Gastroesophageal sphincter (tissue), 4 donors: ENCODE results near the gene CHD6. TPM values are rescaled to one million over a fixed set of nuclear protein-coding genes. Genes with fewer than 3 reads are reported as not detected.
A peak's percentile ranks its signal among the peaks of the same experiment; 100 is the strongest.

Source experiments
- ATAC-seq: fragments of 150-250 bp; one replicate; pipeline ENCODE4 v1.9.1; 2016; ENCODE audit warnings: mild to moderate bottlenecking, moderate library complexity
- H3K27ac ChIP-seq, 4 donors: fragments of 200-600 bp; sonication (generic) in 3 of 4; 1 replicate in 3 of 4; 2 replicates in 1 of 4; pipeline ENCODE4 v1.5.1; 2016 to 2019
- H3K27me3 ChIP-seq: fragments of 200-600 bp; sonication (generic); one replicate; pipeline ENCODE4 v1.5.1; 2019
- H3K36me3 ChIP-seq, 2 donors: fragments of 200-600 bp; sonication (generic); one replicate each; pipeline ENCODE4 v1.5.1; 2019; ENCODE audit warnings: control low read depth in 1 of 2
- H3K4me1 ChIP-seq, 3 donors: fragments of 200-600 bp; sonication (generic); 1 replicate in 2 of 3; 2 replicates in 1 of 3; pipeline ENCODE4 v1.5.1; 2016 to 2019; ENCODE audit warnings: control low read depth in 2 of 3
- H3K4me3 ChIP-seq, 2 donors: fragments of 200-600 bp; sonication (generic); one replicate each; pipeline ENCODE4 v1.5.1; 2019; ENCODE audit warnings: mild to moderate bottlenecking in 1 of 2, moderate library complexity in 1 of 2
- H3K9me3 ChIP-seq, 3 donors: fragments of 200-600 bp; sonication (generic); one replicate each; pipeline ENCODE4 v1.5.1; 2017 to 2019; ENCODE audit warnings: control low read depth in 2 of 3
- CTCF ChIP-seq, 4 experiments: fragments of 200-600 bp in 2 of 4; fragments of 450-650 bp in 2 of 4; sonication (generic) in 1 of 4; IDR thresholded peaks; one replicate each; pipeline ENCODE4 v1.5.1; 2017 to 2019; ENCODE audit warnings: antibody characterized with exemption in 4 of 4, mild to moderate bottlenecking in 2 of 4, moderate library complexity in 2 of 4
- EP300 ChIP-seq: sonication (generic); formaldehyde crosslinking; IDR thresholded peaks from one replicate; pipeline ENCODE4 v1.6.1; 2017; ENCODE audit warnings: antibody characterized with exemption, mild to moderate bottlenecking
- POLR2A ChIP-seq, 2 donors: fragments of 450-650 bp; IDR thresholded peaks; one replicate each; pipeline ENCODE4 v1.6.1; 2017; ENCODE audit warnings: antibody characterized with exemption in 2 of 2, mild to moderate bottlenecking in 2 of 2, moderate library complexity in 1 of 2
- POLR2AphosphoS5 ChIP-seq: sonication (generic); formaldehyde crosslinking; IDR thresholded peaks from one replicate; pipeline ENCODE4 v1.6.1; 2017; ENCODE audit warnings: antibody characterized with exemption
- WGBS, 2 donors: methylation state at CpG; one replicate each; pipeline ENCODE4 v1.1.5; 2018; ENCODE audit warnings: low coverage in 1 of 2; 5-methylcytosine and 5-hydroxymethylcytosine counted together
- total RNA-seq, 4 donors: library from RNA; depleted of rRNA; stranded (reverse); fragments of >200 nt; gene quantifications; one replicate each; pipeline ENCODE4 v1.1.0, GENCODE V29; 2016

The CHD6 gene
- total RNA-seq, 4 donors from 2014 or later: 37.4 to 58.3 (median 40.4) TPM

DNA sequence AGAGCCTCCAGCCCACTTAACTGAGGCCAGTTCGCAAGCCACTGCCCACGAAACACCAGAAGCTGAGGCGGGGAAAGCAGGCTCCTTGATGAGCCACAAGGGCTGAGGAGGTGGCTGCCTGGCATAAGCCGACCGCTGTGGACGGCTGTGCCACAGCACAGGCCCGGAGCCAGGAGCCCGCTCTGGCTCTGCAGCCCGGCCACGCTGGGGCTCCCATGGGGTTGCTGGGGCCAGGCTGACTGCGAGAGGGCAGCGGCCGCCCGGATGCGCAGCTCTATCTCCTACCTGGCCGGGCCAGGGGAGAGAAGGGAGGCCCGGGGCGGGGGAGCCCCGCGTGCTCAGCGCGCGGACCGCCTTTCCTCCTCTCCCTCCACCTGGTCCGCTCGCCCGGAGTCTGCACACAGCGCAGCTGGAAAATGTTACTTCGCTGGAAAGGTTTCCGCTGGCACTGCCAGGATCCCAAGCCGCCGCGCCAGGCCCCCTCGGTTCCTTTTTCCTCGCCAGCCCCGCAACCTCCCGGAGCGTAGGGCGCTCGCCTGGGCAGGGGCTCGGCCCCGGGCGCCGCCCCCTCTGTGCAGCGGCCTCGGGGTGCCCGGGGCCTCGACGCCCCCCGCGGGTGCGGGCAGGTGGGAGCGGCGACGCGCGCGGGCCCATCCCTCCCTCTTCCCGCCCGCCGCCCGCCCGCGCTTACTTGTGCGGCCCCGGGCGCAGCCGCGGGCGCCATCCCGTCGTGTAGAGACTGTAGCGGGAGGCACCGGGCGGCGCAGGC lies 252.2 kb downstream of the CHD6 start:
- Histone ChIP-seq H3K27ac (peak overlapping the region in 1 of 4 donors; percentile 33), H3K4me3 (peak overlapping the region in 1 of 2 donors; percentile 55), H3K27me3 (peaks cover 65% of the 10 kb centered on the region), H3K9me3 (peaks cover 0 to under 1% (median 0%) of the 10 kb centered on the region in 3 donors), H3K4me1 (peaks cover 0 to 18% (median 7%) of the 10 kb centered on the region in 3 donors), H3K36me3 (no peaks in the 10 kb centered on the region)
- no peak for TF ChIP-seq CTCF (IDR thresholded peaks at IDR 0.05)
- no peak for TF ChIP-seq EP300
- TF ChIP-seq POLR2AphosphoS5: no peak
- no peak for TF ChIP-seq POLR2A (IDR thresholded peaks at IDR 0.05)
- no peak for ATAC-seq
- WGBS, 2 donors: 21% methylated on average over 16 of the region's 76 CpGs; no CpG with 5 or more reads in 1 of the 2 donors

DNA sequence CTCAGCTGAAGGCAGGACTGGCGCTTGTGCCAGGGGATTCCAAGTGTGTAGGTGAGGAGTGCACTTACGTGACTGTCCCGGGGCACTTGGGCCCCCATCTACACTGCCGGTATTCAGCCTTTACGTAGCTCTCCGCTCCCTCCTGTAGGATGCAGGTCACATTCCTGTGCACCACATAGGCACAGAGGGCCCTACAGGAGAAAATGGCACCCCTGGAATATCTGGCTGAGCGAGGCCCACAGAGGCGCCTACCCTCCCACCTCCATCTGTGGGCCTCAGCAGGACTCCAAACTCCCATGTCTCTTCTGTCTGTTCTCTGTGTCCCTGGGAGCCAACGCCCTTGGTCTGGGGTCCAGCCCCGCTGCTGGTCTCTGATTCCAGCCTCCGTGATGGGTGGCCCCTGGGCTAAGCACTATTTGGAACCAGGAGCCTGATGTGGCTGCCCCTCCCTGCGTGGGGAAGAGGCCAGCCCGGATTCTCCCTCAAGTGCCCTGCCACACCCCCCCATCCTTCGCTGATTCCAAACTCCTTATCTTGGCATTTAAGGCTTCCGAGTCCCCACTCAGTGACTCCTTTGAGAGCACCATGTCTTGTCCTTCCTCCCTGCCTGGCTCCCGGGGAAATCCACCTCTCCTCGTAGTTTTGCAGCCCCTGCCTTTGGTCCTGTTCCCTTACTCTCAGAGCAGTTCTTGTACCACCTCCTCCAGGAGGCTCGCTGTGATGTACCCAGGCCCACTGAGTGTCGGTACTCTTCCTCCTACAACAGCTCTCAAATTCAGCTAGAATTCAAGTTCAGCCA lies 253.0 kb downstream of the CHD6 start:
- Histone ChIP-seq H3K36me3 (no peaks in the 10 kb centered on the region), H3K9me3 (no peaks in the 10 kb centered on the region), H3K27me3 (peaks cover 63% of the 10 kb centered on the region), H3K27ac (no peak overlapping the region), H3K4me1 (peaks cover 0 to 18% (median 7%) of the 10 kb centered on the region in 3 donors), H3K4me3 (peak overlapping the region in 1 of 2 donors; percentile 55)
- WGBS, 2 donors: 81 to 85% methylated on average over 7 to 8 of the region's 19 CpGs
- ATAC-seq: no peak
- TF ChIP-seq POLR2AphosphoS5 (no peak), CTCF (IDR thresholded peaks at IDR 0.05) (no peak), POLR2A (IDR thresholded peaks at IDR 0.05) (no peak), EP300 (no peak)

DNA sequence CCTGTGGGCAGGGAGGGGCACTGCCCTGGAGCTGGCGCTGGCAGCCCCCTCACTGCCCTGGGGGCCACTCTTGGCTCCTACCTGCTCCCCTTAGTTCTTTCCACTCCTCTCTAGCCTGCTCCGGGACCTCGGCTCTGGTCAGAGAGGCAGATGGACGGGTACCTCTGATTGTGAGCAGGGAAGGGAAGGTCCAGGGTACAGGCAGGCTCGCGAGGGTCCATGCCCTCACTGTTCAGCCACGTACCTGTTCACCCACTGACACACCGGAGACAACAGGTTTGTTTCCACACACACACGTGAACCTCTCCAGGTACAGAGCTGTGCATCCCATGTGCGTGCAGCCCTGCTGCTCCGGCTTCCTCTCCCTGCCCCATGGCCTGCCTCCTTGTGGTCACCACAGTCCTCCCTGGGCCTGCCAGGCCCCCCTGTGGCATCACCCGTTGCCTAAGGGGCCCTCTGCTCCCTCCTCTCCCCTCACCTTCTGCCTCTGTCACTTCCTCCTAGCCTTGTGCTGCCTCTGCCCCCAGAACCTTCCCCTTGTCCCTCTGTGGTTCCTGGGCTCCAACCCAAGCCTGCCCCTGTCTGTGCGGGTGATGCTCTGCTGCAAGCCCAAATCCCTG lies 253.8 kb downstream of the CHD6 start:
- no peaks in the 10 kb centered on the region for H3K36me3 ChIP-seq
- H3K9me3 ChIP-seq: no peaks in the 10 kb centered on the region
- H3K27ac ChIP-seq: no peak overlapping the region
- H3K27me3 ChIP-seq: peaks cover 59% of the 10 kb centered on the region
- ATAC-seq: no peak
- TF ChIP-seq POLR2AphosphoS5 (no peak), EP300 (no peak), CTCF (IDR thresholded peaks at IDR 0.05) (no peak), POLR2A (IDR thresholded peaks at IDR 0.05) (no peak)
- no peak overlapping the region for H3K4me3 ChIP-seq
- peaks cover 0 to 18% (median 7%) of the 10 kb centered on the region in 3 donors for H3K4me1 ChIP-seq
- WGBS, 2 donors: 85% methylated on average over 8 of the region's 13 CpGs; no CpG with 5 or more reads in 1 of the 2 donors

DNA sequence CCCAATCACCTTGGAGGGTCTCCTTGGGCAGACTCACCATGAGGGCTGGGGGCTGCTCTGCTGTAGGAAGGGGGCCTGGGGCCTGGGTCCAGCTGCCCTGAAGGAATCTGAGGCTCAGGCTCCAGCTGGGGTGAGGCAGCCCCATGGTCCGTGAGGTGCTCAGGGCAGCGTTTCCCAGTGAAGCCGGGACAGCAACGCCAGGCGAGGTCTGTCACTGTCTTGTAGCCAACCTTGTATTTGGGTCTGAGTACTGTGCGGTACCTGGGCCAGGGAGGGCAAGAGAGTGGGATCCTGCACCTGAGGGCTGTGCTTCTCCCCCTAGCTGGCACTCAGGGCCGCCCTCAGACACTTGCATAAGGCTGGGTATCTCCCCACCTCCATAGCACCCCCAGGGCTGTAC lies 254.6 kb downstream of the CHD6 start:
- Histone ChIP-seq H3K4me1 (peaks cover 0 to 18% (median 7%) of the 10 kb centered on the region in 3 donors), H3K9me3 (no peaks in the 10 kb centered on the region), H3K4me3 (no peak overlapping the region), H3K27me3 (peaks cover 52% of the 10 kb centered on the region), H3K27ac (no peak overlapping the region), H3K36me3 (peaks cover 0 to 3% of the 10 kb centered on the region in 2 donors)
- ATAC-seq: no peak
- no CpG with 5 or more reads among the region's 7 CpGs for WGBS, 2 donors
- TF ChIP-seq POLR2AphosphoS5 (no peak), POLR2A (IDR thresholded peaks at IDR 0.05) (no peak), EP300 (no peak)

- peaks cover 45% of the 10 kb centered on the region for H3K27me3 ChIP-seq
- no CpG with 5 or more reads among the region's 5 CpGs for WGBS, 2 donors
- peaks cover 0 to 18% (median 7%) of the 10 kb centered on the region in 3 donors for H3K4me1 ChIP-seq
- no peaks in the 10 kb centered on the region for H3K9me3 ChIP-seq
- no peak overlapping the region for H3K27ac ChIP-seq
- peaks cover 0 to 12% of the 10 kb centered on the region in 2 donors for H3K36me3 ChIP-seq
- ATAC-seq: no peak
- no peak for TF ChIP-seq POLR2AphosphoS5
- no peak for TF ChIP-seq EP300
- TF ChIP-seq POLR2A (IDR thresholded peaks at IDR 0.05): no peak
- TF ChIP-seq CTCF (IDR thresholded peaks at IDR 0.05): no peak
- H3K4me3 ChIP-seq: no peak overlapping the region
Measured at GRCh38 chr20:41362748-41363140, 255.4 kb downstream of the CHD6 start.
